SK-N-SH (cell line): ENCODE results near the gene REXO5. TPM values are rescaled to one million over a fixed set of nuclear protein-coding genes. Genes with fewer than 3 reads are reported as not detected.

Experiments
- CTCF ChIA-PET: fragments of 300-600, 350-600 bp; formaldehyde crosslinking; extraction: SDS; loops from one replicate; lab custom pipeline; 2021; lab: Yijun Ruan, JAX
- POLR2A ChIA-PET: fragments of 350-600 bp; sonication (Branson Sonifier 250); formaldehyde crosslinking; extraction: SDS; loops from one replicate; lab custom pipeline; 2020; ENCODE audit warnings: antibody characterized with exemption, inconsistent platforms; lab: Yijun Ruan, JAX
- DNase-seq: peaks from one replicate; pipeline ENCODE4 v3.0.0; 2012
- H2AFZ ChIP-seq: fragments of 200-600 bp; sonication (generic); 2 replicates; pipeline ENCODE4 v1.8.1; 2016; ENCODE audit warnings: antibody characterized with exemption, mild to moderate bottlenecking, low read depth
- H3F3A ChIP-seq: fragments of 200-600 bp; sonication (generic); replicated peaks from 2 replicates; pipeline ENCODE3; 2016; ENCODE audit warnings: antibody characterized with exemption, mild to moderate bottlenecking; ENCODE audit not compliant: insufficient read depth
- H3K27ac ChIP-seq, 2 experiments: fragments of 200-500 bp in 1 of 2; fragments of 200-600 bp in 1 of 2; sonication (Bioruptor generic) in 1 of 2; sonication (generic), shearing (Covaris generic) in 1 of 2; 2 replicates each; pipeline versions ENCODE4 v1.5.1 to v1.6.1; 2014 to 2016; ENCODE audit warnings: low read depth in 2 of 2, inconsistent platforms in 1 of 2, low read length in 1 of 2, mild to moderate bottlenecking in 1 of 2, mixed read lengths in 1 of 2
- H3K27me3 ChIP-seq: fragments of 200-600 bp; sonication (generic), shearing (Covaris generic); 2 replicates; pipeline ENCODE4 v1.6.1; 2016; ENCODE audit warnings: mixed run types; ENCODE audit not compliant: insufficient read depth
- H3K36me3 ChIP-seq, 2 experiments: fragments of 200-500 bp in 1 of 2; fragments of 200-600 bp in 1 of 2; sonication (Bioruptor generic) in 1 of 2; sonication (generic) in 1 of 2; replicated peaks in 1 of 2; 2 replicates each; pipeline versions ENCODE3 to v1.5.1; 2014 to 2016; ENCODE audit warnings: low read length in 1 of 2, mild to moderate bottlenecking in 1 of 2; ENCODE audit not compliant: insufficient read depth in 2 of 2, control insufficient read depth in 1 of 2
- H3K4me1 ChIP-seq, 2 experiments: fragments of 200-500 bp in 1 of 2; fragments of 200-600 bp in 1 of 2; sonication (Bioruptor generic) in 1 of 2; sonication (generic), shearing (Covaris generic) in 1 of 2; 2 replicates each; pipeline versions ENCODE4 v1.5.1 to v1.6.1; 2014 to 2016; ENCODE audit warnings: low read depth in 1 of 2, low read length in 1 of 2, mixed run types in 1 of 2; ENCODE audit not compliant: insufficient read depth in 2 of 2, control insufficient read depth in 1 of 2
- H3K4me2 ChIP-seq: fragments of 200-600 bp; sonication (generic), shearing (Covaris generic); 2 replicates; pipeline ENCODE4 v1.6.1; 2017; ENCODE audit warnings: mixed run types
- H3K4me3 ChIP-seq, 2 experiments: fragments of 200-500 bp in 1 of 2; fragments of 200-600 bp in 1 of 2; sonication (Bioruptor generic) in 1 of 2; sonication (generic), shearing (Covaris generic) in 1 of 2; 2 replicates each; pipeline versions ENCODE4 v1.5.1 to v1.8.1; 2014 to 2016; ENCODE audit warnings: low read depth in 2 of 2, inconsistent platforms in 1 of 2, low read length in 1 of 2, mild to moderate bottlenecking in 1 of 2, mixed read lengths in 1 of 2, moderate library complexity in 1 of 2
- H3K79me2 ChIP-seq: fragments of 200-600 bp; sonication (generic); 2 replicates; pipeline ENCODE4 v1.8.1; 2017; ENCODE audit warnings: mild to moderate bottlenecking; ENCODE audit not compliant: insufficient read depth
- H3K9ac ChIP-seq: fragments of 200-600 bp; sonication (generic); 2 replicates; pipeline ENCODE4 v1.6.1; 2017; ENCODE audit warnings: mixed run types
- H3K9me2 ChIP-seq: fragments of 200-600 bp; sonication (generic); 2 replicates; pipeline ENCODE4 v1.6.1; 2017; ENCODE audit warnings: mixed run types
- H3K9me3 ChIP-seq: fragments of 200-600 bp; sonication (generic); 2 replicates; pipeline ENCODE4 v1.6.1; 2017; ENCODE audit warnings: mixed run types, mild to moderate bottlenecking, moderate library complexity
- H4K20me1 ChIP-seq: fragments of 200-600 bp; sonication (generic); 2 replicates; pipeline ENCODE4 v1.6.1; 2017; ENCODE audit warnings: mild to moderate bottlenecking, mixed run types; ENCODE audit not compliant: insufficient read depth
- EP300 ChIP-seq, 2 experiments: IDR thresholded peaks; 2 replicates each; pipeline versions ENCODE4 v1.4.0 to v1.6.1; 2012; ENCODE audit warnings: borderline replicate concordance in 1 of 2, low read depth in 1 of 2, low read length in 1 of 2
- FOXJ3 ChIP-seq: sonication (generic); formaldehyde crosslinking; IDR thresholded peaks from 2 replicates; pipeline ENCODE4 v1.5.1; 2020; ENCODE audit warnings: mild to moderate bottlenecking, missing genetic modification reagents
- FOXM1 ChIP-seq: IDR thresholded peaks from 2 replicates; pipeline ENCODE4 v1.4.0; 2012; ENCODE audit warnings: low read depth, mild to moderate bottlenecking
- GABPA ChIP-seq: IDR thresholded peaks from 2 replicates; pipeline ENCODE4 v1.4.0; 2012; ENCODE audit warnings: low read depth, mild to moderate bottlenecking
- GATA2 ChIP-seq: sonication (generic); formaldehyde crosslinking; IDR thresholded peaks from 2 replicates; pipeline ENCODE4 v1.5.0; 2020; ENCODE audit warnings: mild to moderate bottlenecking, missing genetic modification reagents
- MEF2A ChIP-seq: IDR thresholded peaks from 2 replicates; pipeline ENCODE4 v1.4.0; 2012; ENCODE audit warnings: low read depth, borderline replicate concordance
- NFIC ChIP-seq: IDR thresholded peaks from 2 replicates; pipeline ENCODE4 v1.4.0; 2012; ENCODE audit warnings: borderline replicate concordance
- POLR2AphosphoS5 ChIP-seq: IDR thresholded peaks from 2 replicates; pipeline ENCODE4 v1.6.1; 2012; ENCODE audit warnings: low read depth, low read length
- RCOR1 ChIP-seq: fragments of 150-350 bp; IDR thresholded peaks from 2 replicates; pipeline ENCODE4 v1.6.1; 2017; ENCODE audit warnings: antibody characterized with exemption, low read length
- REST ChIP-seq: IDR thresholded peaks from 2 replicates; pipeline ENCODE4 v1.6.1; 2012; ENCODE audit warnings: mild to moderate bottlenecking, low read depth, low read length, moderate library complexity
- RFX5 ChIP-seq: IDR thresholded peaks from 2 replicates; pipeline ENCODE4 v1.6.1; 2012; ENCODE audit warnings: mild to moderate bottlenecking, improper control_type of control experiment, low read length
- RXRA ChIP-seq: IDR thresholded peaks from 2 replicates; pipeline ENCODE4 v1.4.0; 2012; ENCODE audit warnings: low read depth, mild to moderate bottlenecking, borderline replicate concordance
- SMC3 ChIP-seq: IDR thresholded peaks from 2 replicates; pipeline ENCODE4 v1.6.1; 2012; ENCODE audit warnings: low read depth, low read length, improper control_type of control experiment
- TAF1 ChIP-seq: IDR thresholded peaks from 2 replicates; pipeline ENCODE4 v1.6.1; 2012; ENCODE audit warnings: low read depth, mild to moderate bottlenecking, low read length, moderate library complexity, borderline replicate concordance
- USF1 ChIP-seq: IDR thresholded peaks from 2 replicates; pipeline ENCODE4 v1.4.0; 2012; ENCODE audit warnings: low read depth, borderline replicate concordance
- WGBS: methylation state at CpG from one replicate; pipeline ENCODE4 v1.1.6; 2017; ENCODE audit warnings: low lambda C conversion rate; 5-methylcytosine and 5-hydroxymethylcytosine counted together
- polyA plus RNA-seq, 3 experiments: library from polyadenylated mRNA; depleted of rRNA; stranded (reverse); fragments of >200 nt; gene quantifications; 2 replicates each; pipeline ENCODE4 v1.2.3, GENCODE V29; 2012

Gene REXO5
- polyA plus RNA-seq, 1 of the 3 experiments (the other 2 are of a cell fraction), result 3.8 TPM

GRCh38 chr16:20789130-20789529, 17.2 kb upstream of the REXO5 start:
- H3K9me3 ChIP-seq, result no peaks in the 10 kb centered on the region
- H3K4me1 ChIP-seq, result no peaks in the 10 kb centered on the region; a peak in 1 of 4 replicates
- no peak overlapping the region for H3K4me2 ChIP-seq
- no peak overlapping the region for H3K9ac ChIP-seq
- no peak for TF ChIP-seq TAF1
- TF ChIP-seq RCOR1, result no peak
- TF ChIP-seq FOXM1, result no peak
- H3K27me3 ChIP-seq, result no peaks in the 10 kb centered on the region
- CTCF ChIA-PET, result interaction anchor here (1.5 kb wide), 1 partner anchor 61 kb away, joined by 5 read pairs; no protein-coding TSS in a partner anchor
- no peak for DNase-seq
- no peaks in the 10 kb centered on the region for H3F3A ChIP-seq
- H2AFZ ChIP-seq, result no peak overlapping the region
- H3K79me2 ChIP-seq, result no peaks in the 10 kb centered on the region
- no peak overlapping the region for H3K4me3 ChIP-seq
- POLR2A ChIA-PET, result no interaction called here
- no peaks in the 10 kb centered on the region for H3K9me2 ChIP-seq
- no peaks in the 10 kb centered on the region for H4K20me1 ChIP-seq
- H3K36me3 ChIP-seq, result no peaks in the 10 kb centered on the region
- no peak overlapping the region for H3K27ac ChIP-seq

- no peaks in the 10 kb centered on the region for H4K20me1 ChIP-seq
- H3K4me2 ChIP-seq, result no peak overlapping the region
- no peak for TF ChIP-seq GATA2 (CRISPR knock-in tag)
- no peak for TF ChIP-seq RCOR1
- no peak for TF ChIP-seq USF1
- no peak for TF ChIP-seq MEF2A
- TF ChIP-seq SMC3, result no peak
- TF ChIP-seq EP300 (IDR thresholded peaks at IDR 0.05; ENCODE audit: borderline replicate concordance in 1 of 2, low read depth in 1 of 2, low read length in 1 of 2), result no peak
- TF ChIP-seq NFIC, result no peak
- no peak for TF ChIP-seq REST
- no peak for TF ChIP-seq GABPA
- no peak for TF ChIP-seq POLR2AphosphoS5
- no peak for TF ChIP-seq RFX5
- no peak for TF ChIP-seq RXRA
- TF ChIP-seq FOXJ3, result no peak
- no peak overlapping the region for H2AFZ ChIP-seq
- no peak overlapping the region for H3K27ac ChIP-seq
- no peak overlapping the region for H3K4me3 ChIP-seq
- H3K9ac ChIP-seq, result no peak overlapping the region
- H3K4me1 ChIP-seq, result no peaks in the 10 kb centered on the region; a peak in 1 of 4 replicates
- no peaks in the 10 kb centered on the region for H3K79me2 ChIP-seq
- H3K36me3 ChIP-seq, result peaks cover 10 to 16% of the 10 kb centered on the region in 2 experiments
- 75% methylated on average over 5 of the region's 5 CpGs for WGBS
- DNase-seq, result no peak
- ChIA-PET POLR2A (no interaction called here), CTCF (interaction anchor here (0.7 kb wide), 2 partner anchors 12 to 26 kb away, joined by 3 read pairs; no protein-coding TSS in a partner anchor)
- H3K9me2 ChIP-seq, result no peaks in the 10 kb centered on the region
- H3K27me3 ChIP-seq, result no peaks in the 10 kb centered on the region
- H3K9me3 ChIP-seq, result no peaks in the 10 kb centered on the region
- H3F3A ChIP-seq, result no peaks in the 10 kb centered on the region
These were observed 14.3 kb upstream of the REXO5 start for GRCh38 chr16:20791923-20792612.
